ENCODE measurements around the gene KHNYN.

GRCh38 chr14:24439830-24440605, 10.3 kb downstream of the KHNYN start:
- TF ChIP-seq CTCF (IDR thresholded peaks at IDR 0.05 in 8 of 11, conservative IDR thresholded peaks at IDR 0.05 in 3 of 11) (no peak), POLR2AphosphoS5 (IDR thresholded peaks at IDR 0.05) (peak; percentile 53 to 83 (median 73)), POLR2A (IDR thresholded peaks at IDR 0.05) (no peak)

All from spleen (tissue), 7 donors.